ENCODE measurements around the gene EXOC3L4. TPM values are rescaled to one million over a fixed set of nuclear protein-coding genes. Genes with fewer than 3 reads are reported as not detected.

Gene EXOC3L4
- total RNA-seq, 1 donor from 2014 or later = 0.81 TPM

DNA sequence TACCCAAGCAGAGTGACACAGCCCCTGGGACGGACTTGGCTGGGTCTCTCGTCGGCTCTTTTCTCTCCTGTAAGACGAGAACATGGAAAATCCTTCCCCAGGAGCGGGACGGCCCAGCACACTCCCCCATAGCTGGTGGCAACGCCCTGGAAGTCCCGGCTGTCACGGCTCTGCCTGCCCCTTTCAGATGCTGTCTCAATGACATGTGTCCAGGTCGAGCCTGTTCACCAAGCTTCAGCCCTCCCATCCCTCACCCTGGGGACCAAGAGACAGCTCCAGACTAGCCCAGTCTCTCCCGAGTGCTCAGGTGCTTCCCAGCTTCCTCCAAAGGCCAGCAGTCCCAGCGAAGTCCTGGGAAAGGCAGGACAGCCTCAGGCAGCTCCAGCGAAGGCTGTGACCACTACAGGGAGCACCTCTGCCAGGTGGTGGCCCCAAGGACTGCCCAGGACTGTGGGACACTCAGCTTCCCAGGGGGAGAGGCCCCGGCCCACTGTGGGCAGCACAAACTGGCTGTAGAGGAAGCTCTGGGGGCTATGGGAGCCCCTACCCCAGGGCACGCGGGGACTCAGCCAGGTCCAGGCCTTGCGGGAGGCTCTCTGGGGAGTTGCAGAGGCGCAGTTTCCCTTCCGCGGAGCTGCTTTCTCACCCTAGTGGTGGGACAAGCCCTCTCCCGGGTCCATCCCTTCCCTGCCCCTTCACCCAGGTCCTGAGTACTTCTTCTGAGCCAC lies 62.3 kb downstream of the EXOC3L4 start:
- Mint-ChIP-seq H3K4me1 (ENCODE audit: low read depth, unreplicated experiment) (no peaks in the 10 kb centered on the region), H3K27me3 (ENCODE audit: unreplicated experiment) (no peaks in the 10 kb centered on the region), H3K4me3 (ENCODE audit: unreplicated experiment) (no peak overlapping the region), H3K9me3 (ENCODE audit: unreplicated experiment) (peaks cover 1% of the 10 kb centered on the region), H3K36me3 (ENCODE audit: unreplicated experiment) (no peaks in the 10 kb centered on the region), H3K27ac (ENCODE audit: unreplicated experiment) (no peak overlapping the region)
- TF ChIP-seq, protein P1, sequence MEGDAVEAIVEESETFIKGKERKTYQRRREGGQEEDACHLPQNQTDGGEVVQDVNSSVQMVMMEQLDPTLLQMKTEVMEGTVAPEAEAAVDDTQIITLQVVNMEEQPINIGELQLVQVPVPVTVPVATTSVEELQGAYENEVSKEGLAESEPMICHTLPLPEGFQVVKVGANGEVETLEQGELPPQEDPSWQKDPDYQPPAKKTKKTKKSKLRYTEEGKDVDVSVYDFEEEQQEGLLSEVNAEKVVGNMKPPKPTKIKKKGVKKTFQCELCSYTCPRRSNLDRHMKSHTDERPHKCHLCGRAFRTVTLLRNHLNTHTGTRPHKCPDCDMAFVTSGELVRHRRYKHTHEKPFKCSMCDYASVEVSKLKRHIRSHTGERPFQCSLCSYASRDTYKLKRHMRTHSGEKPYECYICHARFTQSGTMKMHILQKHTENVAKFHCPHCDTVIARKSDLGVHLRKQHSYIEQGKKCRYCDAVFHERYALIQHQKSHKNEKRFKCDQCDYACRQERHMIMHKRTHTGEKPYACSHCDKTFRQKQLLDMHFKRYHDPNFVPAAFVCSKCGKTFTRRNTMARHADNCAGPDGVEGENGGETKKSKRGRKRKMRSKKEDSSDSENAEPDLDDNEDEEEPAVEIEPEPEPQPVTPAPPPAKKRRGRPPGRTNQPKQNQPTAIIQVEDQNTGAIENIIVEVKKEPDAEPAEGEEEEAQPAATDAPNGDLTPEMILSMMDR (IDR thresholded peaks at IDR 0.05; ENCODE audit: partially characterized antibody, unreplicated experiment) = no peak
- DNase-seq = no peak

- Mint-ChIP-seq H3K27me3 (ENCODE audit: unreplicated experiment) (no peaks in the 10 kb centered on the region), H3K9me3 (ENCODE audit: unreplicated experiment) (peaks cover 5% of the 10 kb centered on the region), H3K27ac (ENCODE audit: unreplicated experiment) (no peak overlapping the region), H3K4me1 (ENCODE audit: low read depth, unreplicated experiment) (no peaks in the 10 kb centered on the region), H3K36me3 (ENCODE audit: unreplicated experiment) (peaks cover 3% of the 10 kb centered on the region), H3K4me3 (ENCODE audit: unreplicated experiment) (no peak overlapping the region)
- TF ChIP-seq, protein P1 (IDR thresholded peaks at IDR 0.05; ENCODE audit: partially characterized antibody, unreplicated experiment) = no peak
- DNase-seq = no peak
Observed at GRCh38 chr14:103157969-103158368, 63.4 kb downstream of the EXOC3L4 start.

DNA sequence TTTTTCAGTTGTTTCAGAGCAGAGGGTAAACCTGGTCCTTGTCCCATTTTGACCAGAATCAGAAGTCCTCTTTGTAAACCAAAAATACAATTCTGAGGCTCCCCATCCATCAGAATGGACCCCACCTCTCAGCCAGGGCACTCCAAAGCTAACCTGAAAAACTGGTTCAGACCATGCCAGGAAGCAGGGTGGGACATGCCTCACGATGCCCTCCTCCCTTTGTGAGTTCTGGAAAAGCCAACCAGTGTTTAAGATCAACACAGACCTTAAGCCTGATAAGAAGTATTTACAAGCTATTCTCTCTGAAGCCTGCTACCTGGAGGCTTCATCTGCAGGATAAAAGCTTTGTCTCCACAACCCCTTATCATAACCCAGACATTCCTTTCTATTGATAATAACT lies 64.2 kb downstream of the EXOC3L4 start:
- Mint-ChIP-seq H3K4me1 (ENCODE audit: low read depth, unreplicated experiment) (no peaks in the 10 kb centered on the region), H3K27ac (ENCODE audit: unreplicated experiment) (no peak overlapping the region), H3K27me3 (ENCODE audit: unreplicated experiment) (no peaks in the 10 kb centered on the region), H3K36me3 (ENCODE audit: unreplicated experiment) (peaks cover 9% of the 10 kb centered on the region), H3K4me3 (ENCODE audit: unreplicated experiment) (no peak overlapping the region), H3K9me3 (ENCODE audit: unreplicated experiment) (peaks cover 6% of the 10 kb centered on the region)
- DNase-seq = no peak
- TF ChIP-seq, protein P1 (IDR thresholded peaks at IDR 0.05; ENCODE audit: partially characterized antibody, unreplicated experiment) = no peak

Other genes with a start within 250 kb of the EXOC3L4 start
- 0.34 TPM for gene AMN, start 172.1 kb upstream of the EXOC3L4 start, total RNA-seq (ENCODE audit: unreplicated experiment)
- gene CDC42BPB, start 37.2 kb upstream of the EXOC3L4 start, total RNA-seq (ENCODE audit: unreplicated experiment) = 125 TPM
- not detected for gene LBHD2, start 10.5 kb upstream of the EXOC3L4 start, total RNA-seq (ENCODE audit: unreplicated experiment)
- gene TNFAIP2, start 28.7 kb downstream of the EXOC3L4 start, total RNA-seq (ENCODE audit: unreplicated experiment) = 4.3 TPM
- 232 TPM for gene EIF5, start 239.5 kb downstream of the EXOC3L4 start, total RNA-seq (ENCODE audit: unreplicated experiment)